HG02678 (cell line): ENCODE data around the gene AP1M2.
"Not testable (repeated sequence)": the region's sequence is repeated elsewhere in the genome, so short reads cannot be mapped to it uniquely, and the experiment has no call there.

Experiments
- ATAC-seq: cut with Tn5 transposase; IDR thresholded peaks from one replicate; pipeline ENCODE4 v1.9.1; 2021; ENCODE audit warnings: mild to moderate bottlenecking, moderate library complexity; ENCODE audit not compliant: unreplicated experiment

The AP1M2 gene

DNA sequence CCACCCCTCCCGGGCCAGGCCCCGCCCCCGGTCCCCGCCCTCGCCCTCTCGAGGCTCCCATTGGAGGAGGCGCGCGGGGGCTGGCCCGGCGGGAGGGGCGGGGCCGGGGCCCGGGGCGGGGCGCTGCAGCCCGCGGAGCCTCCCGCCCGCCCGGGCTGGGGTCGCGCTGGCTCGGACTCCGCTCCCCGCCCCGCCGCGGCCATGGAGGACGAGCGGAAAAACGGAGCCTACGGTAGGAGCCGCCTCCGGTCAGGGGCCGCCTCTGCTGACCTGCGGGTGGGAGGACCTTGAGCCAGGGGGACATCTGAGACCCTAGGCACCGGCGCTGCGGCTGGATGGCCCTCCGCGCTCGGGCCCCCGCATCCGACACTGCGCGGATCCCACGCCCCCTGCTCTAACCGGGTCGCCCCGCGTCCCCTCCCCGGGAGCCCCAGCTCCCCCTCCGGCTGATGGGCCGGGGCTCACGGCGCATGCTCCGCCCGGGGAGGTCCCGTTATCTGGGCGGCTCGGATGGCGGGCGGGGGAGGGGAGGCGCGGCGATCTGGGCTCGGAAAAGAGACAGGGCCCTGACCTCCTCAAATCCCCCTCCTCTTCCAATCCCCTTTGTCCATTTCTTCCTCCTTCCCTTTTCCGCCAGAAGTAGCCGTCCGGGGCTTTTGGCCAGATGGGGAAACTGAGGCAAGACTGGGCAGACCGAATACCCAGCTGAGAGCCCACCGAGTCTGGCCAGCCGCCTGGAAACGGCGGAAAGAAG, 15.4 kb upstream of the AP1M2 start:
- peak; percentile 73 for ATAC-seq

DNA sequence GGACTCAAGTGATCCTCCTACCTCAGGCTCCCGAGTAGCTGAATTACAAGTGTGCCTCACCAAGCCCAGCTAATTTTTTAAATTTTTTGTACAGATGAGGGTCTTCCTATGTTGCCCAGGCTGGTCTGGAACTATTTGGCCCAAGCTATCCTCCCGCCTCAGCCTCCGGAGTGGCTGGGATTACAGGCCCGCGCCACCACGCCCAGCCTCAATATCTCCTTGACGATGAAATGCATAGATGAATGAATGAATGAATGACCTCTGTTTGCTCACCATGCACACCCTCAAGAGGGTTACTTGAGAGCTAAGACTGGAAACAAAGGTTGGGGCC, 14.9 kb upstream of the AP1M2 start:
- no peak for ATAC-seq

DNA sequence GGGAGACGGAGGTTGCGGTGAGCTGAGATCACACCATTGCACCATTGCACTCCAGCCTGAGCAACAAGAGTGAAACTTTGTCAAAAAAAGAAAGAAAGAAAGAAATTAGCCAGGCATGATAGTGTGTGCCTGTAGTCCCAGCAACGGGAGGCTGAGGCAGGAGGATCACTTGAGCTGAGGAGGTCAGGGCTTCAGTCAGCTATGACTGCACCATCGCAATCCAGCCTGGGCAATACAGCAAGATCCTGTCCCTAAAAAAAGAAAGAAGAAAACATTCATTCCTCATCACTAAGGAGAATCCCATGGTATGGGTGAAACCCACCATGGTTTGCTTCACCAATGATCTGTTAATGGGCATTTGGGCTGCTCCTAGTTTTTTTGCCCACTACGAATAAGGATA, 13.0 kb upstream of the AP1M2 start:
- ATAC-seq = no peak

DNA sequence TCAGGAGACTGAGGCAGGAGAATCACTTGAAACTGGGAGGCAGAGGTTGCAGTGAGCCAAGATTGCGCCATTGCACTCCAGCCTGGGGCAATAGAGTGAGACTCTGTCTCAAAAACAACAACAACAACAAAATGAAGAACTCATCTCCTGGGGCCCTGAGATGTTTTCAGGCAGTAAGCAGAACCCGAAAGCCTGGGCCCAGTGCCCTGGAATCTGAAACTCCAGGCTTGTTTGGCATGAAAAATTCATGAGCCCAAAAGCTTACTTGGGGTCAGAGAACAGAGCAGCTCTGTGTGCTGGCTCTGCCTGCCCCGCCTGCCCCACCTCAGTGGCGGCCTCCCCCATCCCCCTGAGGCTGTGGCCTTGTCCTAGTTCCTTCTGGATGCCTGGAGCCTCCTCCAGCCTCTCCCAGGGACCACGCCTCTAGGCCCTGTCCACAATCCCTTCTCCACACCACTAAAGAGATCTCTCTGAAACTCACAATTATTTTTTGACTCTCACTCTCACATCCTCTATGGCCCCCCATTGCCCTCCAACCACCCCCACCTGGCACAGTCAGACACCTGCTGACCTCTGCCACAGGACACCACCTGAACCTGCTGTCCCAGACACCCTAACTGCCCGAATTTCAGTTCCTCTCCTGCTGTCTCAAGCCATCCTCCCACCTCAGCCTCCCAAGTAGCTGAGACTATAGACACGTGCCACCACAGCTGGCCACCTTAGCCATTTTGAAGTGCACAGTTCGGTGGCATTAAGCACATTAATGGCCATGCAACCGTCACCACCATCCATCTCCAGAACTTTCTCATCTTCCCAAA, 6.9 kb upstream of the AP1M2 start:
- ATAC-seq = peak; percentile 63

DNA sequence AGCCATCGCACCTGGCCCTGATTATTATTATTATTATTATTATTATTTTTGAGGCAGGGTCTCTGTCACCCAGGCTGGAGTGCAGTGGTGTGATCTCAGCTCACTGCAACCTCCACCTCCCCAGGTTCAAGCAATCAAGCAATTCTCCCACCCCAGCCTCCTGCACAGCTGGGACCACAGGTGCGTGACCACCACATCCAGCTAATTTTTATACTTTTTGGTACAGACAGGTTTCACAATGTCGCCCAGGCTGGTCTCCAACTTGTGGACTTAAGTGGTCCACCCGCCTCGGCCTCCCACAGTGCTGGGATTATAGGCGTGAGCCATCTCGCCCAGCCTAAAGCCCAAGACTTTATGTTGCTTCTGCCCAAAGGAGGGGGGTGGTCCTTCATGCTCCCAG, 6.0 kb upstream of the AP1M2 start:
- no peak for ATAC-seq

DNA sequence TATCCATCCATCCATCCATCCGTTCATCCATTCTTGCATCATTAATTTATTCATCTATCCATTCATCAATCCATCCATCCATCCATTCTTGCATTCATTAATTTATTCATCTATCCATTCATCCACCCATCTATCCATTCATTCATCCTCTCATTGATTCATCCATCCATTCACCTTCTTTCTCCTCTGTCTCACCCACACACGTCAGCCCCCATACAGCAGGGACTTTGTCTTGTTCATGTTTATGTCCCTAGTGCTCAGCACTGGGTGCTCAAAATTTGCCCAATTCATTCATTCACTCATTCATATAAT, 683 bp upstream of the AP1M2 start:
- ATAC-seq = no peak

DNA sequence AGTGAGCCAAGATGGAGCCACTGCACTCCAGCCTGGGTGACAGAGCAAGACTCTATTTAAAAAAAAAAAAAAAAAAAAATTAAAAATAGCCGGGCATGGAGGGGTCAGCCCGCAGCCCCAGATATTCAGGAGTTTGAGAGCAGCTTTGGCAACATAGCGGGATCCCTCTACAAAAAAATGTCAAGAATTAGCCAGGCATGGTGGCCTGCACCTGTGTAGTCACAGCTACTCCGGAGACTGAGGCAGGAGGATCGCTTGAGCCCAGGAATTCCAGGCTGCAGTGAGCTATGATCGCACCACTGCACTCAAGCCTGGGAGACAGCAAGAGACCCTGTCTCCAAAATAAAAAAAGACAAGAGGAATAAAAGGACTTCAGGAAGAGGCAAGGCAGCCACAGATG, 716 bp downstream of the AP1M2 start:
- ATAC-seq = no peak

DNA sequence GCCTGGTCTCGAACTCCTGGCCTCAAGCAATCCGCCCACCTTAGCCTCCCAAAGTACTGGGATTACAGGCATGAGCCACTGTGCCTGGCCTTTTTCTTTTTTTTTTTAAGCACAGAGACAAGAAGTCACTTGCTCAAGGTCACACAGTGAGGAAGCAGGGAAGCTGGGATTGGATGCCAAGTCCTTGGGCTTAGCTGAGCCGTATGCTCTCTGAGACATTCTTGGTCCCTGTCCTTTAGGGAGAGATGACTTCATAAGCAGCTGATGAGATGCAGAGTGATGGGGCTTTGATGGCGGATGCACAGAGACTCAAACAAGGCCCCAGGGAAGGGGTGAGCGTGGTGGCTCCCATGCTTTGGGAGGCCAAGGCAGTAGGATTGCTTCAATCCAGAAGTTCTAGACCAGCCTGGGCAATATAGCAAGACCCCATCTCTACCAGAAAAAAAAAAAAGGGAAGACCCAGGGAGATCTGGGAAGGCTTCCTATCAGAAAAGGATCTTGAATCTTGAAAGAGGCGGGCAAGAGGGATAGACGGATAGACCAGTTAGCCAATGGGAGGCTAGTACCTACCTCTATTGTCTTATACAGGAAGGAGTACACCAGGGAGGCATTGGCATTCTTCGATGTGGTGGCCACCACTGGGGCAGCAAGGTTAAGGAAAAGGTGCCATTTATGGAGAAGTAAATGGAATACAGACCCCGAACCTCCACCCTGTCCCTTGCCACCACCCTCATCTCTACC, 3.9 kb downstream of the AP1M2 start:
- no peak for ATAC-seq

DNA sequence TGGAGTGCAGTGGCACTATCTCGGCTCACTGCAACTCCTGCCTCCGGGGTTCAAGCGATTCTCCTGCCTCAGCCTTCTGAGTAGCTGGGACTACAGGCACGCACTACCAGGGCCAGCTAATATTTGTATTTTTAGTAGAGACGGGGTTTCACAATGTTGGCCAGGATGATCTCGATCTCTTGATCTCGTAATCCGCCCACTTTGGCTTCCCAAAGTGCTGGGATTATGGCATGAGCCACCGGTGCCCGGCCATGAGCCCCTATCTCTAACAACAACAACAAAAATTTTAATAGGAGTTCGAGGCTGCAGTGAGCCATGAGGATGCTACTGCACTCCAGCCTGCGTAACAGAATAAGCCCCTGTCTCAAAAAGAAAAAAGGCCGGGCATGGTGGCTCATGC, 5.0 kb downstream of the AP1M2 start:
- ATAC-seq = no peak

DNA sequence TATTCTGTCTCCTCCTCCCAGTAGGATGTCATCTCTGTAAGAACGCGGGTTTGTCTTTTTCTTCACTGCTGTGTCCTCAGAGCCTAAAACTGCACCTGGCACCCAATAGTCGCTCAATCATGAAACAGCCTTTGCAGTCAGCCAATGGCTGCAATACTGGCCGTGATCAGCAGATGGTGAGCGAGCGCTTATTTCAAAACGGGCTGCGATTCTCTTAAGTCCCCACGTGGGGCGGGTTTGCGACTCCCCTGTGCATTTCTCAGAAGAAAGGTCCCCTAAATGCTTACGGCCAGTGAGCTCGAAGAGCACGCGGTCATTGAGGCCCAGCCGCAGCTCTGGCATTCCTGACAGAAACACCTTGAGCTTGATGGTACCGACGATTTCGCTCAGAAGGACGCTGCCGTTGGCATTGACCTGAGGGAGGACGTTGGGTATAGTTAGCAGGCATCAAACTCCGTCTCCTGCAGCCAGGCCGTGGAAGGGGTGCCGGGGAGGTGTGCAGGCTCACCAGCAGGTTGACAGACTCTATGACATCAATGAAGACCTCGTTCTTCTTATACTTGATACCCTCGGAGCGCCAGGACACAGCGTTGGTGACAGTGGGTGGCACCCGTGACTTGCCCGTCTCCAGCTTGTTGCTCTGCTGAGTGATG, 6.0 kb downstream of the AP1M2 start:
- ATAC-seq = no peak

DNA sequence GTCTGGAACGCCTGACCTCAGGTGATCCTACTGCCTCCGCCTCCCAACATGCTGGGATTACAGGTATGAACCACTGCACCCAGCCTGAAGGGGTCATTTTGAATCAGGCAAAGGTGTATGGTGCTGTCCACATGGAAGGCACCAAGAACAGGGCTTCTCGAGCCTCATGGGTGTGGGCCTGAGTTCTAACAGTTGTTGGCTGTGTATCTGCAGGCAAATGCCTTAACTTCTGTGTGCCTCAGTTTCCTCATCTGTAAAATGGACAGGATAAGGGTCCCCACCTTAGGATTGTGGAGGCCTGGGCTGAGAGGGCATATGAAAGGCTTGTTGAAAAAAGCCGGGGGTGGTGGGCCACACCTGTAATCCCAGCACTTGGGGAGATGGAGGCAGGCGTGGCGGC, 9.2 kb downstream of the AP1M2 start:
- no peak for ATAC-seq

DNA sequence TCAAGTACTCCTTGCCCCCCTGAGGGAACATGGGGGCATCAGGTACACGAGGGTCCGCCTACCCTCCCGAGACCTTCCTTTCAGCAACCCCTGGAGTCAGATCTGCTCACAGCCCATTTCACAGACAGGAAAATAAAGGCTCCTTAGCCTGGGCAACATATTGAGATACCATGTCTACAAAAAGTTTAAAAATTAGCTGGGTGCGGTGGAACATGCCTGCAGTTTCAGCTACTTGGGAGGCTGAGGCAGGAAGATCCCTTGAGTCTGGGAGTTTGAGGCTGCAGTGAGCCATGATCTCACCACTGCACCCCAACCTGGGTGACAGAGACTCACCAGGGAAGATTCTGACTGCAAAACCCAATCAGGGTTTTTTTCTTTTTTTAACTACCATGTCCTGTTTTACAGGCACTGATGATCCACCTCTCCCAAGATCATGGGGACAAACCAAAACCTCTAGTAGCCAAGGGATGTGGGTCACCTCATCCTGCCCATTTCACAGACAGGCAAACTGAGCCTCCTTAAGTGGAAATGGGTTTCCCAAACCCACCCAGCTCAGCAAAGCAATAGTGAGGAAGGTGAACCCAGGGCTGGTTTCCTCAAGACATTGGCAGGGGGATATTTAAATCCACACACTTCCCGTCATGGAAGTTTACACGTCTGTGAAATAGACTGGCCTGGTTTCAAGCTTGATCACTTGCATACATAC, 11.9 kb downstream of the AP1M2 start:
- ATAC-seq = no peak

DNA sequence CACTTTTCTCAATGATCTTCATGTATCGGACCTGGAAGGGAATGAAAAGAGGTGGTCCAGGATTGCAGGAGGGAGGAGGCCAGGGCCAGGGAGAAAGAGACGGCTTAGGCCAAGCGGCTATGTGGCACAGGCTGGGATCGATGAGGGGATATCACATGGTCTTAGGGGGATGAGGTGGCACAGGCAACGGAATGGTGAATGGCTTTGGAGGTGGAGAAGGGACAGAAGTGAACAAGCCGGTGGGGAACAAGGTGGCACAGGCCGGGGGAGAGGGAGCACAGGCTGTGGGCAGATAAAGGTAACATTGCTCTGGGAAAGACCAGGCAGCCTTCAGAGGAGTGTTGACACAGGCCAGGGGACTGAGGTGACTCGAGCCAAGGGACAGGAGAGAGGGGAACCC, 12.7 kb downstream of the AP1M2 start:
- ATAC-seq = no peak

DNA sequence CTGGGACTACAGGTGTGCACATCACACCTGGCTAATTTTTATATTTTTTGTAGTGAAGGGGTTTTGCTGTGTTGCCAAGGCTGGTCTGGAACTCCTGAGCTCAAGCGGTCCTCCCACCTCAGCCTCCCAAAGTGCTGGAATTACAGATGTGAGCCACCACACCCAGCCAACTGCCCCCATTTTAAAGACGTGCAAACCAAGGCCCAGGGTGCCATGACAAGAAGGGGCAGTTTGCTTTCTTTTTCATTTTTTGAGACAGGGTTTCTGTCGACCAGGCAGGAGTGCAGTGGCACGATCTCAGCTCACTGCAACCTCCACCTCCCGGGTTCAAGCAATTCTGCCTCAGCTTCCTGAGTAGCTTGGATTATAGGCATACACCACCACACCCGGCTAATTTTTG, 13.3 kb downstream of the AP1M2 start:
- ATAC-seq = not testable (repeated sequence)

DNA sequence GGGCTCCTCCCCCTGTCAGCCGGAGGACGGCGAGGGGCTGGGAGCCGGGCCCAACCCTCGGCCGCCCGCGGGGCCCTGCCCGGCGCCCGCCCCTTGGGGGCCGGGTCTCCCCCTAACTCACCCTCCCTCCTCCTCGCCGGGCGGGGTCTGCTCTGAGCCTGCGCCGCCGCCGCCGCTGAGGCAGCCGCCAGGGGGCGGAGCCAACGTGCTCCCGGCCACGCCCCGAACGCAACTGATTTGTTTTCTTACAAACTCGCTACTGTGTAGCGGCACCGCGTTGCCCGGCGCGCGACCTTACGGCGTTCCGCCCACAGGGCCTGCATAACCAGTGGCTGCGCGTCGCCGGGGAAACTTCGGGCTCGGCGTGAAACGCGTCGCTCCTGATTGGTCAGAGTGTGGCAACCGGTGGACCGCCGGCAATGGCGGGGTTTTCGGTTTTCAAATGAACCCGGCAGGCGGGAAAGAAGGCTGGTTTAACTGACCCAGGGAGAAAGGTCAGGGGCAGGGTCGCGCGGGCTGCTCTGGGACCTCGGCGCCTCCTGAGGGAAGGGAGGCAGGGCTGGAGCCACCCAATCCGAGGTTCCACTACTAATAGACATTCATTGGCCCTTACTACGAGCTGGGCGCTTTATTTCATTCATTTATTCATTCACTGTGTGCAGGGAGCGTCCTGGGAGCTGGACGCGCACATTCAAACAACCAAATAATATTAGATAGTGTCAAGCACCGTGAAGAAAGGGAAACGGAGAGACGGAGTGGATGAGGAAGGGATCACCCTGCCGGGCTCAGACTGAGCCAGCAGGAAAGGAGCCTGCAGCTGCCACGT, 18.1 kb downstream of the AP1M2 start, which contains the start of gene CDKN2D:
TSS of gene CDKN2D (minus strand) at position 154 of the 826 bp plus-strand sequence. CDS start 326 bp downstream, outside the sequence.
- ATAC-seq = peak; percentile 69

DNA sequence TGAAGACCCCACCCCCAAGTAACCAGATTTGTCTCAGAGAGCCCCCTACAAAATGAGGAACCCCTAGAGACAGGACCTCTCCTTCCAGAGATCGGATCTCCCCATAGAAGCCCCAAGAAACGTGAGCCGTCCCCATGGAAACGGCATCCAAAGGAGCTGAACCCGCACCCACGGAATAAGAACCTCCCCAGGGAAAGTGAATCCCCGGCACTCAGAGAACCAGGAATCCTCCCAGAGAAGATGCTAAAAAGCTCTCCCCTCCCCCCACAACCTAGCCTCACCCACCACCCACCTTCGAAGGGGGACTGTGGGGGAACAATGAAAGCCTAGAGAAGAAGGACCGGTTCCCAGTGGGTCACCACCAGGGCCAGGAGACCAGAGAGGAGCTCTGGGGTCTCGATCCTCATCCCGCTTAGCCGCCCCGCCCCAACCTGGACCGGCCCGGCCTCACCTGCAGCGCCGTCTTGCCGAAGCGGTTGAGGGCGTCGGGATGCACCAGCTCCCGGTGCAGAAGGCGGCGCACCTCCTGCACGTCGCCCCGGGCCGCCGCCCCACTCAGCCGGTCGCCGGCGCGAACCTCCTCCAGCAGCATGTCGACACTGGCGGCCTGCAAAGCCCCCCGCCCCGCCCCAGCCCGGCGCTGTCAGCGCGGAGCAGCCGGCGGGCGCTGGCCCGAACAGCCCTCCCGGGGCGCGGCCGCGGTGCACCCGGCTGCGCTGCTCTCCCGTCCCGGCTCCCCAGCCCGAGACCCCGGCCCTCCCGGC, 18.9 kb downstream of the AP1M2 start:
- ATAC-seq = no peak

DNA sequence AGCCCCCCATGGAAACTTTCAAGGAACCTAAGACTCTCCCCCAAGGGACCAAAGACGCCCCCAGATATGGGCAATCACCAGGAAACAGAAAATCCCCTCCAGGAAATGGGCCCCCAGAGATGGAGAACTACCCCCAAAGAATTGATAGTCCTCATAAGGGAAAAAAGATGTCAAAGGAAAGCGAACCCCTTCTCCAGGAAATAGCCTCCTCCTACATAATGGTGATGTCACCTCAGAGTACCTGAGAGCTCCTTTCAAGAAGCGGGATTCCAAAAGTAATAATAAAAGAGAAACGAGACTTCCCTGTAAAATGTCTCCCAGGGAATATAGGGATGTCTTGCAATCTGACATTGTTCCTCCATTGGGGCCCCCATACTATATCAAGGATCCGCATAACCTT, 19.5 kb downstream of the AP1M2 start:
- ATAC-seq = no peak

DNA sequence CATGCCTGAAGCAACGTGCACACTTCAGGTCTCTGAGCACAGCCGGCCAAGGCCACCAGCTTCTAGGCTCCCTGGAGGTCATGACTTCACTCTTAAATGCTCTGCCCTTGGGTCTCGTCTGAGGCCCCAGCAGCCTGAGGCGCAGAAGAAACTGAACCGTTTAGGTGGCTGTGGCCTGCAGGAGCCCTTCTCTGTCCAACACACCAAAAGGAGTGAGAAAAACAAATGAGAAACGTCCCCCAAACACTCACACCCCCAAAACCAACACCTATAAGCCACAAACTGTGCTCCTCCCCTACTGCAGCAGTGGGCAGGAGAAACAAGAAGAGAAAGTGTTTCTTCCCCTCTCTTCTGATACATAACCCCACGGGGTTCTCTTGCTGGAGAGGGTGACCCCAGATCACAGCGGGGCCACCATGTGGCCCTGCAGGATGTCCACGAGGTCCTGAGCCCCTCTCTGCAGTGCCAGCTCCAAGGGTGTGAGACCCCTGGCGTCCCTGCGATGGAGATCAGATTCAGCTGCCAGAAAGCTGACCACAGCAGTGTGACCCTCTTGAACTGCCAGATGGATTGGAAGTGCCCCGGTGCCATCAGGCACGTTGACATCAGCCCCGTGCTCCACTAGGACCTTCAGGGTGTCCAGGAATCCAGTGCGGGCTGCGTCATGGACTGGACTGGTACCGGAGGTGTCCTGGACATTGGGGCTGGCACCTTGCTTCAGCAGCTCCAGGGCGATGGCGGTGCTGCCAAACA, 20.3 kb downstream of the AP1M2 start:
- ATAC-seq = no peak

DNA sequence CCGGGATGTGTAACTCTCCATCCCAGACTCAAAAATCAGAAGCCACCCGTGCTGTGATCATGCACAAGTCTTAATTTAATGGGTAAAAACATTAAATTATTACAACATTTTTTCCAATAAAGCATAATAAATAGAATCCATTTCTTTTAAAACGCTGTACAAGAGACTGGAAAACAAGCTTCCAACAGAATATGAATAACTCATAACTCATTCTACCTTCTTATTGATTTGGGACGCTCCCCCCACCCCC, 20.8 kb downstream of the AP1M2 start:
- no peak for ATAC-seq
